HFF-Myc (cell line): Measurements from ENCODE around the gene CHKA.

Experiments used
- DNase-seq: peaks from one replicate; pipeline ENCODE4 v3.0.0-alpha.2; 2011; ENCODE audit warnings: low read depth; ENCODE audit errors: extremely low read depth
- H3K4me3 ChIP-seq: replicated peaks from 2 replicates; pipeline ENCODE4 v1.5.1; 2011; ENCODE audit warnings: low read depth, mild to moderate bottlenecking, control low read depth, low read length
- TF ChIP-seq, protein P1 (sequence below): IDR thresholded peaks from 2 replicates; pipeline ENCODE4 v1.5.1; 2012; ENCODE audit warnings: mild to moderate bottlenecking, low read depth, low read length, control low read depth; ENCODE audit errors: missing control alignments

CHKA gene

DNA sequence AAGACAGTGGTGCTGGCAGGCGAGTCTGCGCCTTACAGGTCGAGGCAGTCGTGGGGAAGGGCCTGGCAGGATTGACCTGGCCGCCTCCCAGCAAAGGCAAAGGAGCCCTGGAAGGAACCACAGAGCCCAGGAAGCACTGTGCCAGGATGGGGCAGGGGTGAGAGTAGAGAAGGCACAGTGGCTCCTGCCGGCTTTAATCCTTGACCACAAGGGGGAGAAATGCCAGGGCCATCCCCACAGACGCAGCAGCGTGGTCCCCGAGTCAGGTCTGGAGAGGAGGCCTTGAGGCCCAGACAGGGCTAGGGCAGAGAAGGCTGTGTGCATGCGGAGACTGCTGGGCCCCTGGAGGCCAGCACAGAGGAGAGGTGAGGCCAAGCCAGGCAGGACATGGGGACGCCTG lies 100.6 kb downstream of the CHKA start:
- no peak for DNase-seq
- TF ChIP-seq, protein P1, sequence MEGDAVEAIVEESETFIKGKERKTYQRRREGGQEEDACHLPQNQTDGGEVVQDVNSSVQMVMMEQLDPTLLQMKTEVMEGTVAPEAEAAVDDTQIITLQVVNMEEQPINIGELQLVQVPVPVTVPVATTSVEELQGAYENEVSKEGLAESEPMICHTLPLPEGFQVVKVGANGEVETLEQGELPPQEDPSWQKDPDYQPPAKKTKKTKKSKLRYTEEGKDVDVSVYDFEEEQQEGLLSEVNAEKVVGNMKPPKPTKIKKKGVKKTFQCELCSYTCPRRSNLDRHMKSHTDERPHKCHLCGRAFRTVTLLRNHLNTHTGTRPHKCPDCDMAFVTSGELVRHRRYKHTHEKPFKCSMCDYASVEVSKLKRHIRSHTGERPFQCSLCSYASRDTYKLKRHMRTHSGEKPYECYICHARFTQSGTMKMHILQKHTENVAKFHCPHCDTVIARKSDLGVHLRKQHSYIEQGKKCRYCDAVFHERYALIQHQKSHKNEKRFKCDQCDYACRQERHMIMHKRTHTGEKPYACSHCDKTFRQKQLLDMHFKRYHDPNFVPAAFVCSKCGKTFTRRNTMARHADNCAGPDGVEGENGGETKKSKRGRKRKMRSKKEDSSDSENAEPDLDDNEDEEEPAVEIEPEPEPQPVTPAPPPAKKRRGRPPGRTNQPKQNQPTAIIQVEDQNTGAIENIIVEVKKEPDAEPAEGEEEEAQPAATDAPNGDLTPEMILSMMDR = peak; percentile 42
- no peak overlapping the region for H3K4me3 ChIP-seq

DNA sequence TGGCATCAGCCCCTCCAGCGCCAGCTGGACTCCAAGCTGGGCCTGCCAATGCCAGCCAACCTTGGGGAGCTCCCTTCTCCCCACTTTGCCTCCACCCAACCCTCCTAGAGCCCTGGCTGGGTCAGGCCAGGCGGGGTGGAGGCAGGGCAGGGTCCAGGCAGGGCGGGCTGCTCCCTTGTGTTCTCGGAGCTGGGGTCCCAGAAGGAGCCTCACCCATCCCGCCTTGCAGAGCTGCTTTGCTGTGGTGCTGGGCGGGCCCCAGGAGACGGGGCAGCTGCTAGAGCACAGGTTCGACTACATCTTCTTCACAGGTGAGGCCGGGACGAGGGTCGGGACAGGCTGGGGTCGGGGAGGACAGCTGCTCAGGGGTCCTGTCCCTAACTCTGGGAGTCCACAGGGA lies 101.7 kb downstream of the CHKA start:
- no peak for DNase-seq
- TF ChIP-seq, protein P1 = no peak
- no peak overlapping the region for H3K4me3 ChIP-seq

DNA sequence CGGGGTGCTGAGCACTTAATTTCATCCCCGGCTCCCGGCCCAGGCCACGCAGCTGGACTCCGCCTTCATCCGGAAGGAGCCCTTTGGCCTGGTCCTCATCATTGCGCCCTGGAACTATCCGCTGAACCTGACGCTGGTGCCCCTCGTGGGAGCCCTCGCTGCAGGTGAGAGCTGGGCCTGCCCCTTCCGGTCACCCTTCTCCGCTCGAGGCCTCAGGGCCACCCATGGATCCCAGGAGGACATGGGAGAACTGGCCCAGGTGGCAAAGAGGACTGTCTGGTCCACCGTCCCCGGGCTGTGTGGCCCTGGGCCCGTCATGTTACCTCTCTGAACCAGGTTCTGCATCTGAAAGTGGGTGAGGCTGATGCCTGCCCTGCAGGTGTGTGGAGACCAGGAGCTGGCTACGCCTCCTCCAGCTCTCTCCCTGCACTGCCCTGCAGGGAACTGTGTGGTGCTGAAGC lies 102.4 kb downstream of the CHKA start:
- no peak for DNase-seq
- no peak overlapping the region for H3K4me3 ChIP-seq
- TF ChIP-seq, protein P1 = no peak

DNA sequence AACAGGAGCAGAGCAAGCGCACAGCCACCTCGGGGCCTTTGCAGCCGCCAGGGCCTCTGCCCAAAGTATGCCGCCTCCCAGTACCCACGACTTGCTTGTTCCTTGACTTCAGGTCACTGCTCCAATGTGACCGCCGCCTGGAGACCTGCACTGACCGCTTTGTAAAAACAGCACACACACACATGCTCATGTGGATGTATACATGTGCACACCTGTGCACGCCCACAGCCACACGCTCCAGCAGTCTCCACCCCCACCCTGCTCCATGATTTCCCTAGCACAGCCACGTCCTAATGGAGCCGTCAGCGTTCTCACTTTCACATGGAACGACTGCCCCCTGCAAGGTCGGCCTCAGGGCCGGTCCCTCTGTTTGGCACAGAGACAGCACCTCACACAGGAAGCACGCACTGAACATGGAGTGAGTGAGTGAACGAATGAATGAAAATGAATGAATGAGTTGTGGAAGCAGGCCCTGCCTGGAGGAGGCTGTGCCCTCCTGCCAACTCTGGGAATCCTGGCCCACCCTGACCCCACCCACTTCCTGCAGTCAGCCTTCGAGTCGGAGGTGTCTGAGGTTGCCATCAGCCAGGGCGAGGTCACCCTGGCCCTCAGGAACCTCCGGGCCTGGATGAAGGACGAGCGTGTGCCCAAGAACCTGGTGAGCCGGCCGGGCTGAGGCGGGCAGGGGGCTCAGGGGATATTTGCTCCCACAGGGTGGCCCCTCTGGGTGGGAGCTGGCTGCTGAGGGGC lies 103.0 kb downstream of the CHKA start:
- TF ChIP-seq, protein P1 = no peak
- no peak for DNase-seq
- no peak overlapping the region for H3K4me3 ChIP-seq

DNA sequence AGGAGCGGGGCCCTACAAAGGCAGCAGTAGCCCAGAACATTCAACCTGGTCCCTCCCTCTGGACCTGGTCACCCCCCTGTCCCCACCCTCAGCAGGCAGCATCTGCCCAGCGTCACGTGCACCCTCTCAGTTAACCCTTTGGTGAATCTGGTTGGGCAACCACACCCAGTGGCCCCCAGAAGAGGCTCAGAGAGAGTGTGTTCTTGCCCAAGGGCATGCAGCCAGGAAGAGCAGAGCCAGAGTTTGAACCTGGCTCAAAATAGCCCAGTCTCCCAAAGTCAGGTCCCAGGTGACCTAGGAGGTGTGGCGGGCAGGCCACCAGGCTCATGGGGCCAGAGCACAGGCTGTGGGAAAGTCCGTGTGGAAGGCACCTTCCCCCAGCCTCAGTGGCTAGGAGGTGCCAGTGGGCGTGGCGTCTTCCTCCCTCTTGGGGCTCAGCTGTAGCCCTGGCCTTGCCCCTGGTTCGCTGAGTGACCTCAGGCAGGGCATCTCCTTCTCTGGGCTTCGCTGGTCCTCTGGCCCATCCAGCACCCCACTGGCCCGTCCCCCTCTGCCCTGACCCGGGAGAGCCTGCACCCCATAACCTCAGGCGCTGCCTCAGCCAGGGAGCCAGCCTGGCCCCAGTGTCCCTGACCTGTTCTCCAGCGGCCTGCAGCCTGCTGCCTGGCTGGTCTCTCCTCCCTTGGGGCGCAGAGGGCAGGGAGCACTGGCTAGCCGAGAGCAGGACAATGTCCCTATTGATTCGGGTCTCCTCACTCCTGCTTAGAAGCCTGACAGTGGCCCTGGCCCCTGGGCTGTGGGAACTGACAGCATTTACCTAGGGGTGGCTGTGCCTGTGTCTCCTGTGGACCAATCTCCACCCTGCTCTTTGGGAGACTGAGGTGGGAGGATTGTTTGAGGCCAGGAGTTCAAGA lies 104.0 kb downstream of the CHKA start:
- H3K4me3 ChIP-seq = no peak overlapping the region
- TF ChIP-seq, protein P1 = no peak
- no peak for DNase-seq

DNA sequence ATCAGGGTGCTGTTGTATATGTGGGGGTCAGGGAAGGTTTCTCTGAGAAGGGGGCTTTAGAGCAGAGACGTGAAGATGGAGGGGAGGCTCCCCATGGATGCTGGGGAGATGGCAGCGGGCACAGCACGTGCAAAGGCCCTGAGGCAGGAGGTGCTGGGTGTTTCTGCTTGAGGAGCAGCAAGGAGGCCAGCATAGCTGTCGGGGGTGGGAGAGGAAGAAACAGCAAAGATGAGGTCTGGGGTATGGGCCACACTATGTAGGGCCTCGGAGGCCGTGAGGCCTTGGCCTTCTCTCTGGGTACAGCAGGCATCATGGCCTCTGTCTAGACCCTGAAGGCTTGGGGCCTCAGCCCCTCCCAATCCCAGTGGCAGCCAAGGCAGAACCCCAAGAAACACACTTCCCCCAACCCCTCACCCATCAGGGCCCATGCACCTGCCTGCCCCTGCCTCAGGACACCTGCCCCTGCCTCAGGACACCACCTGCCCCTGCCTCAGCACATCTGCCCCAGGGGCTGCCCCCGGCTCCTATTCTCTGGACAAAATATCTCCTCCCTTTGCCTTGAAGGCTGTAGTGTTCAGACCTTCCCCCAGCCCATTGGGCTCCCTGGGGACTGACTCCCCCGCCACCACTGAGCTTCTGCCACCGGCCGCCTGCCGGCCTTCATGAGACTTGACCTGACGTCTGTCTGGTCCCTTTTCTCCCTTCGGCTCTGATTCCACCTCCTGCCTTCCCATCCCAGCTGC lies 104.9 kb downstream of the CHKA start:
- DNase-seq = no peak
- H3K4me3 ChIP-seq = no peak overlapping the region
- TF ChIP-seq, protein P1 = no peak
